ENCODE measurements around the gene COL25A1. TPM values are rescaled to one million over a fixed set of nuclear protein-coding genes. Genes with fewer than 3 reads are reported as not detected.

Gene COL25A1
- total RNA-seq, 1 experiment from 2014 or later, result 4.2 TPM

- no peak overlapping the region for H2BK15ac ChIP-seq (ENCODE audit: low read depth, low read length)
- no peak overlapping the region for H3K4ac ChIP-seq (ENCODE audit: low read depth, low read length)
- no peak overlapping the region for H3T11ph ChIP-seq (ENCODE audit: low read length)
- H3K9me3 Mint-ChIP-seq, result no peaks in the 10 kb centered on the region; a peak in 1 of 5 replicates
- H3K36me3 Mint-ChIP-seq (ENCODE audit: insufficient read depth in 1 of 3, low read depth in 3 of 3), result peaks cover 0 to 4% (median 0%) of the 10 kb centered on the region in 3 experiments; a peak in 2 of 7 replicates
- H3K79me1 ChIP-seq (ENCODE audit: insufficient read depth, low read depth, low read length, poor library complexity, severe bottlenecking), result no peaks in the 10 kb centered on the region
- no peaks in the 10 kb centered on the region for H3K9me3 ChIP-seq (ENCODE audit: control insufficient read depth, low read depth, low read length)
- H3K23ac ChIP-seq (ENCODE audit: insufficient read length, low read depth, low read length), result no peak overlapping the region
- no peaks in the 10 kb centered on the region for H4K20me1 ChIP-seq (ENCODE audit: control insufficient read depth, insufficient read depth, insufficient read length)
- no peak overlapping the region for H3K4me2 ChIP-seq (ENCODE audit: insufficient read depth, insufficient read length, low read length)
- no peak overlapping the region for H3K9ac ChIP-seq (ENCODE audit: extremely low read depth, insufficient read length, low read length)
- no peak for DNase-seq
- H4K5ac ChIP-seq (ENCODE audit: insufficient read length, low read depth, low read length), result no peak overlapping the region
- no peak overlapping the region for H3K27ac ChIP-seq (ENCODE audit: insufficient read length, low read depth, low read length)
- H3K23me2 ChIP-seq (ENCODE audit: insufficient read length, low read depth, low read length, poor library complexity, severe bottlenecking), result no peaks in the 10 kb centered on the region
- H3K27ac Mint-ChIP-seq, result no peak overlapping the region
- no peaks in the 10 kb centered on the region for H3K27me3 Mint-ChIP-seq (ENCODE audit: low read depth)
- H3K18ac ChIP-seq (ENCODE audit: insufficient read length, low read depth, low read length), result no peak overlapping the region
- H3K4me1 Mint-ChIP-seq, result no peaks in the 10 kb centered on the region
- H2BK5ac ChIP-seq (ENCODE audit: insufficient read length, low read length), result no peak overlapping the region
- H4K8ac ChIP-seq (replicated peaks; ENCODE audit: insufficient read length, low read depth, low read length), result no peak overlapping the region
- no peaks in the 10 kb centered on the region for H3K27me3 ChIP-seq (ENCODE audit: insufficient read depth, low read length)
- no peaks in the 10 kb centered on the region for H3K4me1 ChIP-seq (ENCODE audit: insufficient read depth, low read length)
- no peak overlapping the region for H2AK5ac ChIP-seq (ENCODE audit: insufficient read length, low read length)
- no peak overlapping the region for H2AFZ ChIP-seq (ENCODE audit: low read length)
- WGBS (ENCODE audit: extremely low coverage, insufficient read length, low lambda C conversion rate), result no CpG with 5 or more reads among the region's 1 CpG
- H4K91ac ChIP-seq (ENCODE audit: insufficient read length, low read depth, low read length), result no peak overlapping the region
- H3K79me2 ChIP-seq (ENCODE audit: insufficient read depth, low read length), result no peaks in the 10 kb centered on the region
- H2BK120ac ChIP-seq (ENCODE audit: low read depth, low read length, poor library complexity, severe bottlenecking), result no peak overlapping the region
- H2BK12ac ChIP-seq (ENCODE audit: insufficient read length, low read depth, low read length), result no peak overlapping the region
- TF ChIP-seq, protein P1, sequence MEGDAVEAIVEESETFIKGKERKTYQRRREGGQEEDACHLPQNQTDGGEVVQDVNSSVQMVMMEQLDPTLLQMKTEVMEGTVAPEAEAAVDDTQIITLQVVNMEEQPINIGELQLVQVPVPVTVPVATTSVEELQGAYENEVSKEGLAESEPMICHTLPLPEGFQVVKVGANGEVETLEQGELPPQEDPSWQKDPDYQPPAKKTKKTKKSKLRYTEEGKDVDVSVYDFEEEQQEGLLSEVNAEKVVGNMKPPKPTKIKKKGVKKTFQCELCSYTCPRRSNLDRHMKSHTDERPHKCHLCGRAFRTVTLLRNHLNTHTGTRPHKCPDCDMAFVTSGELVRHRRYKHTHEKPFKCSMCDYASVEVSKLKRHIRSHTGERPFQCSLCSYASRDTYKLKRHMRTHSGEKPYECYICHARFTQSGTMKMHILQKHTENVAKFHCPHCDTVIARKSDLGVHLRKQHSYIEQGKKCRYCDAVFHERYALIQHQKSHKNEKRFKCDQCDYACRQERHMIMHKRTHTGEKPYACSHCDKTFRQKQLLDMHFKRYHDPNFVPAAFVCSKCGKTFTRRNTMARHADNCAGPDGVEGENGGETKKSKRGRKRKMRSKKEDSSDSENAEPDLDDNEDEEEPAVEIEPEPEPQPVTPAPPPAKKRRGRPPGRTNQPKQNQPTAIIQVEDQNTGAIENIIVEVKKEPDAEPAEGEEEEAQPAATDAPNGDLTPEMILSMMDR (conservative IDR thresholded peaks at IDR 0.05), result no peak
- H3K56ac ChIP-seq (ENCODE audit: insufficient read length, low read depth, low read length), result no peak overlapping the region
- no peak overlapping the region for H2BK20ac ChIP-seq (ENCODE audit: low read depth, low read length, poor library complexity, severe bottlenecking)
- H3K4me3 Mint-ChIP-seq, result no peak overlapping the region
- no peak overlapping the region for H3K14ac ChIP-seq (ENCODE audit: insufficient read depth, low read length)
Observed at GRCh38 chr4:109233570-109233969, 68.9 kb downstream of the COL25A1 start.
